HepG2 (cell line): ENCODE measurements around the gene ZKSCAN4. TPM values are rescaled to one million over a fixed set of nuclear protein-coding genes. Genes with fewer than 3 reads are reported as not detected.

ENCODE experiments used
- ATAC-seq: fragments of 200-7000 bp; cut with Tn5 transposase; 3 replicates; pipeline ENCODE4 v1.9.1; 2020; ENCODE audit warnings: mild to moderate bottlenecking, moderate library complexity
- BruUV-seq: library from RNA; stranded (reverse); fragments of 400-500 nt; replicated peaks from 2 replicates; lab custom pipeline; 2021; lab: Mats Ljungman, UMichigan
- CTCF ChIA-PET: fragments of 300-600 bp; formaldehyde crosslinking; extraction: SDS; loops from one replicate; lab custom pipeline; 2021; ENCODE audit warnings: low total read pairs, inconsistent platforms, low intra/inter-chr PET ratio; lab: Yijun Ruan, JAX
- POLR2A ChIA-PET: fragments of 350-600 bp; sonication (Branson Sonifier 250); formaldehyde crosslinking; loops from one replicate; lab custom pipeline; 2020; ENCODE audit warnings: antibody characterized with exemption, inconsistent platforms; lab: Yijun Ruan, JAX
- DNase-seq: peaks from one replicate; pipeline ENCODE4 v3.0.0-alpha.2; 2015; ENCODE audit warnings: low spot score
- FAIRE-seq: peaks from 3 replicates; lab custom pipeline; 2011; peaks lifted over from hg19 to GRCh38; lab: Jason Lieb, UNC
- H2AFZ ChIP-seq: one replicate; pipeline ENCODE4 v1.6.1; 2011; ENCODE audit warnings: low read length, inconsistent platforms
- H3K27ac ChIP-seq: fragments of 300-600 bp; 3 replicates; pipeline ENCODE4 v1.8.0; 2011; ENCODE audit warnings: mixed run types, mild to moderate bottlenecking, mixed read lengths, low read length, inconsistent platforms; ENCODE audit not compliant: insufficient read depth; ENCODE audit errors: extremely low read length
- H3K27me3 ChIP-seq, 2 experiments: fragments of 200-600 bp in 1 of 2; 2 replicates in 1 of 2; 3 replicates in 1 of 2; pipeline versions ENCODE4 v1.6.0 to v1.8.0; 2011; ENCODE audit warnings: low read length in 2 of 2, mild to moderate bottlenecking in 2 of 2, moderate library complexity in 2 of 2, inconsistent platforms in 1 of 2; ENCODE audit not compliant: insufficient read depth in 2 of 2, control insufficient read depth in 1 of 2
- H3K36me3 ChIP-seq, 2 experiments: fragments of 200-600 bp in 1 of 2; replicated peaks in 1 of 2; 2 replicates in 1 of 2; 3 replicates in 1 of 2; pipeline versions ENCODE4 v1.5.1 to v1.8.0; 2011; ENCODE audit warnings: low read length in 2 of 2, inconsistent platforms in 1 of 2; ENCODE audit not compliant: insufficient read depth in 2 of 2, control insufficient read depth in 1 of 2
- H3K4me1 ChIP-seq: 2 replicates; pipeline ENCODE4 v1.5.1; 2012; ENCODE audit warnings: low read length, inconsistent platforms; ENCODE audit not compliant: insufficient read depth
- H3K4me2 ChIP-seq: 2 replicates; pipeline ENCODE4 v1.6.0; 2011; ENCODE audit warnings: low read depth, low read length, inconsistent platforms
- H3K4me3 ChIP-seq, 3 experiments: fragments of 200-600 bp in 1 of 3; sonication (generic), shearing (Covaris generic) in 1 of 3; replicated peaks in 1 of 3; 2 replicates each; pipeline ENCODE4 v1.5.1; 2011 to 2016; ENCODE audit warnings: low read length in 3 of 3, inconsistent platforms in 2 of 3, low read depth in 2 of 3, mild to moderate bottlenecking in 2 of 3, control low read depth in 1 of 3, mixed read lengths in 1 of 3; ENCODE audit not compliant: insufficient read depth in 1 of 3
- H3K79me2 ChIP-seq: one replicate; pipeline ENCODE4 v1.6.1; 2011; ENCODE audit warnings: low read length, inconsistent platforms; ENCODE audit not compliant: insufficient read depth
- H3K9ac ChIP-seq: 2 replicates; pipeline ENCODE4 v1.6.0; 2011; ENCODE audit warnings: mild to moderate bottlenecking, low read depth, low read length, inconsistent platforms; ENCODE audit not compliant: insufficient read depth
- H3K9me3 ChIP-seq: 2 replicates; pipeline ENCODE4 v1.5.1; 2012; ENCODE audit warnings: mild to moderate bottlenecking, low read length
- H4K20me1 ChIP-seq: 2 replicates; pipeline ENCODE4 v1.6.0; 2011; ENCODE audit warnings: inconsistent platforms, mild to moderate bottlenecking, low read length, moderate library complexity; ENCODE audit not compliant: insufficient read depth
- ATF2 ChIP-seq: sonication (generic); formaldehyde crosslinking; IDR thresholded peaks from 2 replicates; pipeline ENCODE4 v1.4.0; 2020; ENCODE audit warnings: missing genetic modification reagents
- ATRX ChIP-seq: sonication (generic); formaldehyde crosslinking; IDR thresholded peaks from 2 replicates; pipeline ENCODE4 v1.4.0; 2020; ENCODE audit warnings: missing genetic modification reagents, borderline replicate concordance
- BORCS8-MEF2B ChIP-seq: sonication (generic); formaldehyde crosslinking; IDR thresholded peaks from 2 replicates; pipeline ENCODE4 v1.8.0; 2022; ENCODE audit warnings: mild to moderate bottlenecking, missing genetic modification reagents
- CCDC6 ChIP-seq: sonication (generic); formaldehyde crosslinking; IDR thresholded peaks from 2 replicates; pipeline ENCODE4 v1.8.1; 2022; ENCODE audit warnings: mild to moderate bottlenecking, missing genetic modification reagents, moderate library complexity
- KLF6 ChIP-seq: IDR thresholded peaks from 2 replicates; pipeline ENCODE4 v1.8.0; 2016; ENCODE audit warnings: missing biosample characterization, missing genetic modification reagents
- NFKBIZ ChIP-seq: IDR thresholded peaks from 2 replicates; pipeline ENCODE4 v1.6.1; 2018; ENCODE audit warnings: missing genetic modification reagents, missing compliant biosample characterization
- RFX1 ChIP-seq: fragments of 450-650 bp; IDR thresholded peaks from 2 replicates; pipeline ENCODE4 v1.6.1; 2017
- ZNF383 ChIP-seq: sonication (generic); formaldehyde crosslinking; IDR thresholded peaks from 2 replicates; pipeline ENCODE4 v1.4.0; 2020; ENCODE audit warnings: missing genetic modification reagents, mild to moderate bottlenecking, borderline replicate concordance
- ZNF678 ChIP-seq: sonication (generic); formaldehyde crosslinking; IDR thresholded peaks from 2 replicates; pipeline ENCODE4 v1.4.0; 2020; ENCODE audit warnings: mild to moderate bottlenecking, missing genetic modification reagents
- ZNF691 ChIP-seq: sonication (generic); formaldehyde crosslinking; IDR thresholded peaks from 2 replicates; pipeline ENCODE4 v1.4.0; 2020; ENCODE audit warnings: missing genetic modification reagents, low read depth, mild to moderate bottlenecking, borderline replicate concordance
- ZNF7 ChIP-seq: IDR thresholded peaks from 2 replicates; pipeline ENCODE4 v1.6.1; 2016; ENCODE audit warnings: missing biosample characterization, missing genetic modification reagents
- WGBS: methylation state at CpG from one replicate; pipeline ENCODE4 v1.1.6; 2017; ENCODE audit warnings: low lambda C conversion rate; 5-methylcytosine and 5-hydroxymethylcytosine counted together
- in situ Hi-C: cut with HindIII; loops from 2 replicates; pipeline ENCODE4 v1.10.0; 2017; ENCODE audit warnings: low pct_unique_long_range_greater_than_20kb; ENCODE audit not compliant: extremely low pct_ligation_motif_present
- intact Hi-C: fragments of 100-400 bp; cut with micrococcal nuclease; formaldehyde crosslinking; loops from one replicate; pipeline ENCODE4 v1.10.0; 2022; ENCODE audit not compliant: unreplicated experiment
- polyA plus RNA-seq, 8 experiments: library from polyadenylated mRNA; depleted of rRNA in 3 of 8; stranded (reverse) in 7 of 8; unstranded in 1 of 8; fragments of >200 nt; fragmentation: Illumina TruSeq in 4 of 8; extraction: Trizol in 4 of 8; gene quantifications; 2 replicates each; pipeline versions ENCODE4 v1.2.1 to v1.2.3, GENCODE V29; 2011 to 2016; ENCODE audit warnings: low read depth in 4 of 8, missing spikeins in 1 of 8, mixed read lengths in 1 of 8; ENCODE audit not compliant: insufficient read depth in 1 of 8
- total RNA-seq, 5 experiments: library from RNA; depleted of rRNA; stranded (reverse); fragments of >200 nt; fragmentation: Illumina TruSeq; extraction: Trizol; gene quantifications; 2 replicates each; pipeline ENCODE4 v1.2.3, GENCODE V29; 2016; ENCODE audit warnings: low read depth in 1 of 5
- TF ChIP-seq, protein P1 (sequence below): sonication (generic); formaldehyde crosslinking; IDR thresholded peaks from 2 replicates; pipeline ENCODE4 v1.5.1; 2020; ENCODE audit warnings: mild to moderate bottlenecking, missing genetic modification reagents, moderate library complexity

The ZKSCAN4 gene
- total and polyA plus RNA-seq, 2 of the 13 experiments (the other 11 are each of a cell fraction or from before 2014, with no cell fraction given) = 2.9 to 7.8 TPM

GRCh38 chr6:28257042-28257441 lies 5.0 kb upstream of the ZKSCAN4 start:
- FAIRE-seq = no peak
- CTCF ChIA-PET = no interaction called here
- WGBS = 17% methylated on average over 1 of the region's 1 CpG
- no peaks in the 10 kb centered on the region for H3K79me2 ChIP-seq
- in situ Hi-C loops = no loop called here
- TF ChIP-seq ZNF7 (CRISPR knock-in tag) (peak; percentile 53), CCDC6 (no peak)
- TF ChIP-seq, all 625 proteins: peak for 1
- ATAC-seq (no peak), DNase-seq (no peak)
- Histone ChIP-seq H3K4me3 (no peak overlapping the region), H3K9me3 (no peaks in the 10 kb centered on the region), H3K9ac (no peak overlapping the region), H3K27me3 (peaks cover 0 to 14% of the 10 kb centered on the region in 2 experiments; a peak in 1 of 5 replicates), H3K36me3 (no peaks in the 10 kb centered on the region), H3K4me1 (peaks cover 19% of the 10 kb centered on the region), H3K27ac (no peak overlapping the region), H2AFZ (no peak overlapping the region), H4K20me1 (no peaks in the 10 kb centered on the region), H3K4me2 (no peak overlapping the region)
- BruUV-seq = no TSS peak
- intact Hi-C loops = no loop called here
- POLR2A ChIA-PET = no interaction called here

GRCh38 chr6:28254121-28254519 lies 2.1 kb upstream of the ZKSCAN4 start:
- peaks cover 11% of the 10 kb centered on the region for H3K79me2 ChIP-seq
- DNase-seq (no peak), ATAC-seq (no peak), FAIRE-seq (no peak)
- POLR2A ChIA-PET = interaction anchor here (1.2 to 3.6 kb wide), 5 partner anchors 13 to 113 kb away, joined by 5 to 67 read pairs (median 19); partner anchors contain the start of genes ZKSCAN3, ZKSCAN8 and ZSCAN26
- H3K27ac ChIP-seq = no peak overlapping the region
- H3K4me3 ChIP-seq = no peak overlapping the region
- peak overlapping the region; percentile 95 for H3K4me2 ChIP-seq
- H4K20me1 ChIP-seq = no peaks in the 10 kb centered on the region
- H3K36me3 ChIP-seq = no peaks in the 10 kb centered on the region
- no peak overlapping the region for H3K9ac ChIP-seq
- CTCF ChIA-PET = no interaction called here
- intact Hi-C loops = no loop called here
- WGBS = 77% methylated on average over 1 of the region's 1 CpG
- H3K27me3 ChIP-seq = peaks cover 0 to 2% of the 10 kb centered on the region in 2 experiments; a peak in 1 of 5 replicates
- no peaks in the 10 kb centered on the region for H3K9me3 ChIP-seq
- no TSS peak for BruUV-seq
- no peak overlapping the region for H2AFZ ChIP-seq
- in situ Hi-C loops = loop anchor here (5.0 kb wide), 1 partner anchor 117 kb away; no protein-coding TSS in a partner anchor
- peaks cover 27% of the 10 kb centered on the region for H3K4me1 ChIP-seq
- no peak for TF ChIP-seq KLF6 (CRISPR knock-in tag)
- TF ChIP-seq BORCS8-MEF2B (CRISPR knock-in tag) = no peak
- TF ChIP-seq, protein P1, sequence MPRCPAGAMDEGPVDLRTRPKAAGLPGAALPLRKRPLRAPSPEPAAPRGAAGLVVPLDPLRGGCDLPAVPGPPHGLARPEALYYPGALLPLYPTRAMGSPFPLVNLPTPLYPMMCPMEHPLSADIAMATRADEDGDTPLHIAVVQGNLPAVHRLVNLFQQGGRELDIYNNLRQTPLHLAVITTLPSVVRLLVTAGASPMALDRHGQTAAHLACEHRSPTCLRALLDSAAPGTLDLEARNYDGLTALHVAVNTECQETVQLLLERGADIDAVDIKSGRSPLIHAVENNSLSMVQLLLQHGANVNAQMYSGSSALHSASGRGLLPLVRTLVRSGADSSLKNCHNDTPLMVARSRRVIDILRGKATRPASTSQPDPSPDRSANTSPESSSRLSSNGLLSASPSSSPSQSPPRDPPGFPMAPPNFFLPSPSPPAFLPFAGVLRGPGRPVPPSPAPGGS (CRISPR knock-in tag) = no peak
- TF ChIP-seq ZNF678 = no peak
- TF ChIP-seq NFKBIZ (CRISPR knock-in tag) = no peak
- no peak for TF ChIP-seq ZNF383 (CRISPR knock-in tag)
- no peak for TF ChIP-seq ATF2 (CRISPR knock-in tag)
- TF ChIP-seq RFX1 = peak; percentile 25
- TF ChIP-seq ZNF691 (CRISPR knock-in tag) = no peak
- no peak for TF ChIP-seq ATRX (CRISPR knock-in tag)
